COLO829 (cell line): Measurements from ENCODE around the gene ASB6.

Source experiments
- DNase-seq: peaks from one replicate; pipeline ENCODE4 v3.0.0; 2012; ENCODE audit warnings: low spot score

Gene ASB6

GRCh38 chr9:129626079-129626624 is 15.8 kb downstream of the ASB6 start, which contains the start of gene NTMT1:
Gene NTMT1, plus strand, starts transcription at chr9:129626163. Its CDS starts 6,541 bp downstream, at chr9:129632704.
- peak; percentile 91 for DNase-seq

GRCh38 chr9:129624947-129625346 is 17.0 kb downstream of the ASB6 start:
- DNase-seq, result no peak

GRCh38 chr9:129624168-129624759 is 17.7 kb downstream of the ASB6 start:
- peak; percentile 72 for DNase-seq

- no peak for DNase-seq
Measured at GRCh38 chr9:129623331-129623730, 18.6 kb downstream of the ASB6 start.

- DNase-seq, result no peak
Measured at GRCh38 chr9:129620669-129621295, 21.2 kb downstream of the ASB6 start, which contains the start of gene C9orf50. Gene C9orf50, minus strand, starts transcription at chr9:129621101. Its CDS starts 527 bp downstream, at chr9:129620574.

GRCh38 chr9:129619787-129620668 is 21.9 kb downstream of the ASB6 start:
- no peak for DNase-seq

GRCh38 chr9:129617167-129617566 is 24.8 kb downstream of the ASB6 start:
- DNase-seq, result no peak

GRCh38 chr9:129615407-129616285 is 26.3 kb downstream of the ASB6 start:
- DNase-seq, result no peak

GRCh38 chr9:129614932-129615331 is 27.0 kb downstream of the ASB6 start:
- no peak for DNase-seq

- DNase-seq, result peak; percentile 94
Measured at GRCh38 chr9:129613520-129614175, 28.3 kb downstream of the ASB6 start.

- no peak for DNase-seq
Measured at GRCh38 chr9:129612815-129613519, 29.0 kb downstream of the ASB6 start.

GRCh38 chr9:129612123-129612522 is 29.8 kb downstream of the ASB6 start:
- DNase-seq, result no peak

- no peak for DNase-seq
Measured at GRCh38 chr9:129611307-129611800, 30.6 kb downstream of the ASB6 start.

- peak; percentile 88 for DNase-seq
Measured at GRCh38 chr9:129610473-129611306, 31.3 kb downstream of the ASB6 start.

- DNase-seq, result no peak
Measured at GRCh38 chr9:129610213-129610472, 31.8 kb downstream of the ASB6 start.

GRCh38 chr9:129609486-129610212 is 32.3 kb downstream of the ASB6 start:
- DNase-seq, result no peak

GRCh38 chr9:129608561-129609481 is 33.1 kb downstream of the ASB6 start:
- DNase-seq, result no peak

- DNase-seq, result no peak
Measured at GRCh38 chr9:129607027-129607387, 34.9 kb downstream of the ASB6 start.
